Smooth muscle cell of the brain vasculature (primary cell): ENCODE results near the gene SLC9A1.
"Not testable (repeated sequence)": the region's sequence is repeated elsewhere in the genome, so short reads cannot be mapped to it uniquely, and the experiment has no call there.

Experiments
- DNase-seq: peaks from one replicate; pipeline ENCODE4 v3.0.0-alpha.2; 2012; ENCODE audit warnings: low read depth, low spot score

The SLC9A1 gene

DNA sequence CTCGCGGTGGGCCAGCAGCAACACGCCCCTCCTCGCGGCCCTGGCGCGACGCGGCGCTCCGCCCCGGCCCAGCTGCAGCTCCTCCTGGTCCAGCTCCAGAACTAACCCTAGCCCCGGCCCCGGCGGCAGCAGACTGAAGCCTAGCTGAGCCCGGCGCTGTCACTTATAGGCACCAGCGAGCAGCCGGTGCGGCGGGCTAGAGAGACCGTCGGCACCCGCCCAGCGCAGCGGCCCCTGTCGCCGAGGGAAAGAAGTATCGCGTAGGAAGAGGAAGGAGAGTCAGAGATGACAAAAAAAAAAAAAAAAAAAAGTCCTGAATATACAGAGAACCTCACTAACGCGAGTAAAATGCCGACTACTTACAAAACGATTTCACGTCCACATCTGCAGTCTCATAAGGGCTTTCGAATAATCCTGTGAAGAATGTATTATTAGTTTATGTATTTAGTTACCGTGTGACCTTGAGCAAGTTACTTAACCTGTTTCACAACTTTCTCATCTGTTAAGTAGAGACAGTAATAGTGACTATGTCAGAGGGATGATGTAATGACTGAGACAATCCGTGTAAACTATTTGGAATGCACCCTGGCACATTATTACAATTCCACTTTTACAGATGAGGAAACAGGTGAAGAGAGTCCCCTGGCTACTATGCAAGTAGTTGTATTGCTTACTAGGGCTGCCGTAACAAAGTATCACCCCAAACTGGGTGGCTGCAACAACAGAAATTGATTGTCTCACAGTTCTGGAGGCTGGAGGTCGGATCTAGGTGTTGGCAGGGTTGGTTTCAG lies at the start of gene SLC9A1:
Gene SLC9A1 (minus strand): TSS at position 135 of the 791 bp plus-strand sequence. CDS start 791 bp downstream, outside the sequence.
- DNase-seq = peak; percentile 78

DNA sequence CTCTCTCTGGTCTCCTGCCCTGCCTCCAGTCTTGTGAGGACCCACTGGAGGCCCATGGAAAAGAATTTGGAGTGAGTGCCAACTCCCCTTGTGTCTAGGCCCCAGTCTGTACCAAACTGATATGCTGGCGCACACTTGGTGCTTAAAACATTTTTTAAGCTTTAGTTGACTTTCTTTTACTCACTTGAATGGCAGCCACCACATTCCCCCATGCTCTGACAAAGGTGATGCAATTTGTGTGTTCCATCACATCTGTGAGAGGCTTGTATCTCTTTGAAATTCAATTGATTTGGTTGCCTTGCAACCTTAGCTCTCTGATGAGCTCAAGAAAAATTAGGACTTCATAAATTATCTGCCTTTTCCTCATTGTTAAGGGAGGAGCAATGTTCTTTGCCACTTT lies 49.0 kb upstream of the SLC9A1 start:
- DNase-seq = no peak

DNA sequence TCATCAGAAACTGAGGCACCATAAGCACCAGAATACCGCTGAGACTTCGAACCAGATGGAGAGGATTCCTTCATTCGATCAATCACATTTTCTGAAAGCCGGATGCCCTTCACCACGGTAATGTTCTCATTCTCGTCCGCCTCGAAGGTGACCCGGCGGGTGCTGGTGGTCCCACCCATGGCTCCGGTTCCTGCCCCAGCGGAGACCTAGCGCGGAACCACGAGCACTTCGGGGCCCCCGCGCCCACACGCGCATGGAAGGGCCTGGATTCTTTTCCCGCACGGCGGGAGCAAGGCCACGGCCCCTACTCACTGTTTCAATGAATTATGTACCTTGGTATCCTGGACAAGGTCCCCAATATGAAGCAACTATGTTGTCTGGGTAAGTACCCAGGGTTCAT lies 46.4 kb upstream of the SLC9A1 start:
- DNase-seq = no peak

DNA sequence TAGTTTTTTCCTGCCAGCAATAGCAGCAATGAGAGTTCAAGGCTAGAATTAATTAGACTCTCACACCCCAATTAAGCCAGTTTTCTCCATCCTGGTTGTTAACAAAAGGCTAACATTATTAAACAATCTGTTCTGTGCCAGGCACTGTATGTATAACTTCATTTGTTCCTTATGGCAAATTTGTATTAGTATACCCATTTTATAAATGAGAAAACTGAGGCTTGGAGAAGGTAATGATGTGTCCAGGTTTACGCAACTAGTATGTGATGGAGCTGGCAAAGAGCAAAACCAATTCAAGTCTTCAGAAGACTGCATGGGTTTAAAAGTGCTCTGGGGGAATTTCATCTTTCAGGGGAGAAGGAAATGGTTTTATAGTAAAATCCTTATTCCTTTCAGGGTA lies 38.3 kb upstream of the SLC9A1 start:
- DNase-seq = no peak

DNA sequence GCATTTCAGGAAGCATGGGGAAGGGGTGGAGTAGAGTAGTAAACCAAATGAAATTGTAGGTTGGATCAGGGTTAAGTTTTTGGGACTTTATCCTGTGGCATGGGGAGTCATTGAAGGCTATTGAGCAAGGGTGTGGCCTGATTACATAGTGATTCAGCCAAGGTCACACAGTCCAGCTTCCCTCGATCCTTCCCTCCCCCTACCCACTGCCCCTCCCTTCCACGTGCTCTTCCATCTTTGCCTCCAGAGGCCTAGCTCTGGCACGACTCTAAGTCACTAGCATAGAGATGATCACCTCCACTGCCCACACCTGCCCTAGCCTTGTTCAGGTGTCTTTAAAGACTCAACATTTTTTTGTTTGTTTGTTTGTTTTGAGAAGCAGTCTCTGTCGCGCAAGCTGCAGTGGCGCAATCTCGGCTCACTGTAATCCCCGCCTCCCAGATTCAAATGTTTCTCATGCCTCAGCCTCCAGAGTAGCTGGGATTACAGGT lies 37.2 kb upstream of the SLC9A1 start:
- no peak for DNase-seq

DNA sequence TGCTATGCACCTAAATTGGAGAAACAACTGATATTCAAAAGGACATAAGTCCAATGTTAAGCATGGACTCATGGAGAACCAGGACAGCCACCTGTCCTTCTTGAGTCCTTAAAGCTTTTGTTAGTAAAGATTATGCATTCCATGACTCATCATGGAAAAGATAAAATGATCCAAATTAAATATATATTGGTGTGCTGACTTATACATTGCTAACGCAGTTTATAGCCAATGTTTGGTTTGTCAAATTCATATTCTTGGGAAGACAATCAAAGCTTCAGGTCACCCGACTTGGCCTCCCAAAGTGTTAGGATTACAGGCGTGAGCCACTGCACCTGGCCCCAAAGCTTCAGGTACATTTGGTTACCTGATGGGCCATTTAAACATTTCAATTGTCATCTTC lies 29.7 kb upstream of the SLC9A1 start:
- not testable (repeated sequence) for DNase-seq

DNA sequence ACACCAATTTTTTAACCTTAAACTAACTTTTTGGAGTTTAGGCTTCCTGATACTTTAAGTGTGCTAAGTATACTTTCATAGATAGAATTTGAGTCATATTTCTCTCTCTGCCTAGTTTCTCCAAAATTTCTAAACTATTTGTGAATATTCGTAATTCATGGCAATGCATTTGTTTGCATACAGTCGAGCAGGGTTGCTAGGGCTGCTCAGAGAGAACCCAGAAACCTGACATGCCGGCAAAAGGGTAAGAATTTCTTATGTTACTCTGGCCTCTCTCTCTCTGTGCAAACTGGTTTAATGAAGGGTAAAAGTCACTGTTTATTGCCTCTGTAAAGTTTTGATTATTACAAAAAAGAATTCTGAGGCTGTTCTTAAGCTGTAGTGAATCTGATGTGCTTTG lies 25.1 kb upstream of the SLC9A1 start:
- no peak for DNase-seq

DNA sequence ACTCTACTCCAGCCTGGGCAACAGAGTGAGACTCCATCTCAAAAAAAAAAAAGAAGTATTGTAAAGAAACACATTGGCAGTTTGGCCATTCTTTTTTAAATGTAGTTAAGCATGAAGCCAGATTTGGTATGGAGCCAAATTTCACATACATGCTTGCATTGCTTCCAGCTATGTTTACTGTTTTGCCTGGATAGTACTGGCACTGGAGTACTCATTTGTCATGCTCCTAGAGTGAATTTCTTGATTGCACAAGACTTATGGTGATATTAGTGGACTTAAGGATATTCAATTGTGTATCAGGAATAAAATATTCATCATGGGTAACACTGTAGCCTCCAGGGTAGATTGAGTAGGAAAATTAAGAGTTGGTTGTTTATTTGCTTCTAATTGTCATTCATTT lies 24.5 kb upstream of the SLC9A1 start:
- no peak for DNase-seq

DNA sequence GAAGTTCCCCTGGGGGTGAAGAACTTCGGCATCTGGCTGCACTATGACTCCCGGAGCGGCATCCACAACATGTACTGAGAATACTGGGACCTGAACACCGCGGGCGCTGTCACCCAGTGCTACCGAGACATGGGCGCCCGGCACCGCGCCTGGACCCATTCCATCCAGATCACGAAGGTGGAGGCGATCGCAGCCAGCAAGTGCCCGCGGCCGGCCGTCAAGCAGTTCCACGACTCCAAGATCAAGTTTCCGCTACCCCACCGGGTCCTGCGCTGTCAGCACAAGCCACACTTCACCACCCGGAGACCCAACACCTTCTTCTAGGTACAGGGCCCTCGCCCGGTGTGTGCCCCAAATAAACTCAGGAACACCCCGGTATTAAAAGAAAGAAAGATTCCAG lies 22.0 kb upstream of the SLC9A1 start:
- no peak for DNase-seq

DNA sequence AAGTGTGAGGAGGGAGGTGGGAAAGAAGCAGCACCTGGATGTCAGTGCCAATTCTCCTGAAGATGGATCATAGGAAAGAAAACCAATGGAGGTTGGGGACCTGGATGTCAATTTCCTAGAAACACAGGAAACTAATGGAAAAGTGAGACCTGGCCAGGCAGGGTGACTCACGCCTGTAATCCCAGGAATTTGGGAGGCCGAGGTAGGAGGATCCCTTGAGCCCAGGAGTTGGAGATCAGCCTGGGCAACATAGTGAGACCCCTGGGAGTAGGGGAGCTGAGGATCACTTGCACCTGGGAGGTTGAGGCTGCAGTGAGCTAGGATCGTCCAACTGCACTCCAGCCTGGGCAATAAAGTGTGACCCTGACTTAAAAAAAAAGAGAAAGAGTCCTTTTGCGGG lies 21.4 kb upstream of the SLC9A1 start:
- DNase-seq = no peak

DNA sequence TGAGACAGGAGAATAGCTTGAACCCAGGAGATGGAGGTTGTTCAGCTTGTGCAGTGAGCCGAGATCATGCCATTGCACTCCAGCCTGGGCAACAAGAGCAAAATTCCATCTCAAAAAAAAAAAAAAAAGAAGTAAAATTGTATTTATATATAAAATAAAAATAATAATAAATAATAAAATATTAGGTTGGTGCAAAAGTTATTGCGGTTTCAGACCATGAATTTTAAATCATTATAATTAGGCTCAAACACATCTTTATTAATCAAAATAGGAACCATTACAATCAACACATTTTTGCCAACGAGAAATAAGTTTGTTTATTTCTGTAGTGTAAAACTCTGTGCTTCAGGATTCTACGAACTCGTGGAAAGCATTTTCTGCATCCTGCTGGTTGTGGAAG lies 18.1 kb upstream of the SLC9A1 start:
- DNase-seq = not testable (repeated sequence)

DNA sequence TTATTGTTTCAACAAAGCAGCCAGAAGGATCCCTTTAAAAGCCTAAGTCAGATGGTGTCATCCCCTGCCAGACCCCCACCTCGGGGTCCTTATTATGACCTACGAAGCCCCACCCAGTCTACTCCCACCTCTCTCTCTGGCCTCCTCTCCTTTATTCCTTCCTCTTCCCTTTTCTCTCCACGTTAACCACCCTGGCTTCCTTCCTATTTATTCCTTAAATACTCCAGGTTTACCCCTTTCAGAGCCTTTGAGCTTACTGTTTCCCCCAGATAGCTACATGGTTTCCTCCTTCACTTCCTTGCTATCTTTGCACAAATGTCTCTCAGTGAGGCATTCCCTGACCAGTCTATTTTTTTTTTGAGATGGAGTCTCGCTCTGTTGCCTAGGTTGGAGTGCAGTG lies 12.0 kb upstream of the SLC9A1 start:
- no peak for DNase-seq

DNA sequence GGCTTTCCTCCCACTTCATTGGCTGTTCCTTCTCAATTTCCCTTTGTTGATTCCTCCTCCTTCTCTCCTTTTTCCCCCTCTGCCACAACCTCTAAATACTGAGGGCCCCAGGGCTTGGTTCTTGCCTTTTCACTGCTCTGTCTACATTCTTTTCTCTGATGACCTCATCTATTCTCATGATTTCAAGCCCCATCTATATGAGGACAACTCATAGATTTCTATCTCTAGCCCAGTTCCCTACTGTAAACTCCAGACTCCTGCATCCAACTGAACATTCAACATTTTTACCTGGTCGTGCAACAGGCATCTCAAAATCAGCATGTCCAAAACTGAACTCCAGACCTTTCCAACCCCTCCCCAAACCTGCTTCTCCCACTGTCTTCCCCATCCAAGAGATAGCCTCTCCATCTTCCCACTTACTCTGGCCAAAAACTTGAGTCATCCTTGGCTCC lies 11.5 kb upstream of the SLC9A1 start:
- no peak for DNase-seq

DNA sequence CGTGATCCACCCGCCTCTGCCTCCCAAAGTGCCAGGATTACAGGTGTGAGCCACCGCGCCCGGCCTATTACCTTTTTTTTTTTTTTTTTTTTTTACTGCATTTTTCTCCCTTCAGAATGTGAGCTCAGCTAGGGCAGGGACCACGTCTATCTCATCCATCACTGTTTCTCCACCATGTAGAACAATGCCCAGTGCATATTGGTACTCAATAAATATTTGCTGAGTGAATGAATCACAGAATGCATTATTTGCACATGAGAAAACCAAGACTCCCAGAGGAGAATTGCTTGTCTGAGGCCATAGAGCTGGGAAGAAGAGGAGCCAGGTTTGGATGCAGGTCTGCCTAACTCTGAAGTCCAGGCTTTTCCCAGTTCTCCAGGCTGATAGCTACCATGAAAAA lies 8.2 kb upstream of the SLC9A1 start:
- DNase-seq = no peak

DNA sequence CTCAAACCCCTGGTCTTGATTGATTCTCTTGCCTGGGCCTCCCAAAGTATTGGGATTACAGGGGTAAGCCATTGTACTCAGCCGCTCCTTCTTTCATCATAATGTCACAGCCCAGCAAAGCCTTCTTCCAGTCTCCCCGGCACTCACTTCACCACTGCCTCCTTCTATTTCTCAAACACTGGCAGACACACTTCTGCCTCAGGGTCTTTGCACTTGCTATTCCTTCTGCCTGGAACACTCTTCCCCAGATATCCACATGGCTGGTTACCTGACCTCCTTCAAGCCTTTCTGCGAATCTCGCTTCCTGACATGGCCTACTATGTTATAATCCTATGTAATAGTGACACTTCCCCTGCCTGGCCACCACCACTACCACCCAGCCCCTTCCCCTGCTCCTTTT lies 7.2 kb upstream of the SLC9A1 start:
- no peak for DNase-seq

DNA sequence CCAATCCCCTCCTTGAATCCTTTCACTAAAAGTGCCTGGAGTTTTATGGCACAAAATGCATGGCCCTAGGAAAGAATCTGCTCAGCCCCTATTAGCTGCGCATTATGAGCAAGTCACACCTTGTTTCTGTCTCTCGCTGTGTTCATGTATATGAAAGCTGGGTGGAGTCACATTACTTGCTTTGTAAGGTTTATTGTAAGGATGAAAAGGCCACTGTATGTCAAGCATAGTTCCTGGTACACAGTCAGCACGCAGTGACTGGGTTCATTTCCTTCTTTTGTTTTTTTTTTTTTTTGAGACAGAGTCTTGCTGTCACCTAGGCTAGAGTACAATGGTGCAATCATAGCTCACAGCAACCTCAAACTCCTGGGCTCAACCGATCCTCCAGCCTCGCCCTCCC lies 6.7 kb upstream of the SLC9A1 start:
- no peak for DNase-seq

DNA sequence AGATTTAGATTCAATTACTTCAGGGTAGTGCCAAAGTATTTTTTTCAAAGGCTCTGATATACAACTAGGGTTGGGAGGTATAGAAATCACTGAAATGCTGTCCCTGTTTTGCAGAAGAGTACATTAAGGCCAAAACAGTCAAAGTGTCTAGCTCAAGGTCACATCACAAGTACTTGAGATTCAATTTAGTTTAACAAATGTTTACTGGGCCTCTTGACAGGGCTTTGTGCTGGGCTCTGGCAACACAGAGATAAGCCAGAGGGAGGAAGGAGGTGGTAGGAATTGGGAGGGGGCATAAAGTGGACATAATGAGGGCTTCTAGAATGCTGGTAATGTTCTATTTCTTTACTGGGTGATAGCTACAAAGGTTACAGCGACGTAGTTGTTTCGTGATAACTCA lies 2.3 kb upstream of the SLC9A1 start:
- DNase-seq = no peak

DNA sequence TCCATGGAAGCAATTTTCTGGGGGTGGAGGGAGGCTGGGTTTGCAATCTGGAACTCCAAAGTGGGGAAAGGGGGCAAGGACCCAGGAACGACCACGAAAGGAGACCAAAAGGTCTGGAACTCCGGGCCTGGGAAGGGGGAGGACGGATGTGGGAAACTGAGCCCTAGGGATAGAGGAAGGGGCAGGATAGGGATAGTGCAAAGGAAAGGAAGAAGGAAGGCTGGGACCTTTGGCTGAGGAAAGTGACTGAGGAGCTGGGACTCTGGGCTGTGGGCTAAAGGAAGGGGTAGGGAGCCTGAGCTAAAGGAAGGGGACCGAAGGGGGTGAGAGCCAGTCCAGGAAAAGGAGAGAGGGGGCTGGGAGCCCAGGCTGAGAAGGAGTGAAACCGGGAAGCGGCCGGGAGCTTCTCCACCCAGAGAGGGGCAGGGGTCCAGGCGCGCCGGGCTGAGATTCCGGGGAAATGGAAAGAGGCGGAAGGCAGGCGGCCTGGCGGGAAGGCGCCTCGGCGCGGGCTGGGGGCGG lies 395 bp downstream of the SLC9A1 start:
- DNase-seq = no peak

DNA sequence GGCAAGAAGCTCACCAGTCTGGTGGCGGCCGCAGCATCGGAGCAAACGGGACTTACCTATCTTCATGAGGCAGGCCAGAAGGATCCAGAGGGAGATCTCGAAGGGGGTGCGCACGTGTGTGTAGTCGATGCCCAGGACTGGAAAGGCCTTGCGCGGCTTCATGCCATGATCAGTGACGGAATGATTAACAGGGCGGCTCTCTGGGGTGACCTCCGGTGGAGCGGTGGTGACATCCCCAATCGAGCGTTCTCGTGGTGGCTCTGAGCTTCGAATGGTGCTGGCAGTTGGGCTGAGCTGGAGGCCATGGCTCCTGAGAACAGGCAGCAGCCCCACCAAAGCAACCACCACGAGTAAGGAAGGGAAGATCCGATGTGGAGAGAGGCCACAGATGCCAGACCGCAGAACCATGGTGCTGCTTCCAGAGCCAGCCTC lies 982 bp downstream of the SLC9A1 start:
- no peak for DNase-seq

DNA sequence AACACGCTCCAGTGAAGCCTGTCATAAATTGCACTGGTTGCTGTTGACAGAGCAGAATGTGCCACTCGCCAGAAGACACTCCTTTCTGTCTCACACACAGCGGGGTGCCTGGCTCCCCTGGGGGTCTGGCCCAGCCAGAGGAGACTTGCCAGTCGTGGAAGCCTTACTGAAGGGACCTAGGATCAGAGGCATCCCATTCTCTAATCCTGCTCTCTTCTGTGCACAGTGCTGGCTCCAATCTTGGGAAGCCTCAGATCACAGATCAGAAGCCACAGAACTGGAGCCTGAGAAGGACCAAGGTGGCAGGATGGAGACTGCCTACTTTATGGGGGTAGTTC lies 1.4 kb downstream of the SLC9A1 start:
- DNase-seq = no peak

DNA sequence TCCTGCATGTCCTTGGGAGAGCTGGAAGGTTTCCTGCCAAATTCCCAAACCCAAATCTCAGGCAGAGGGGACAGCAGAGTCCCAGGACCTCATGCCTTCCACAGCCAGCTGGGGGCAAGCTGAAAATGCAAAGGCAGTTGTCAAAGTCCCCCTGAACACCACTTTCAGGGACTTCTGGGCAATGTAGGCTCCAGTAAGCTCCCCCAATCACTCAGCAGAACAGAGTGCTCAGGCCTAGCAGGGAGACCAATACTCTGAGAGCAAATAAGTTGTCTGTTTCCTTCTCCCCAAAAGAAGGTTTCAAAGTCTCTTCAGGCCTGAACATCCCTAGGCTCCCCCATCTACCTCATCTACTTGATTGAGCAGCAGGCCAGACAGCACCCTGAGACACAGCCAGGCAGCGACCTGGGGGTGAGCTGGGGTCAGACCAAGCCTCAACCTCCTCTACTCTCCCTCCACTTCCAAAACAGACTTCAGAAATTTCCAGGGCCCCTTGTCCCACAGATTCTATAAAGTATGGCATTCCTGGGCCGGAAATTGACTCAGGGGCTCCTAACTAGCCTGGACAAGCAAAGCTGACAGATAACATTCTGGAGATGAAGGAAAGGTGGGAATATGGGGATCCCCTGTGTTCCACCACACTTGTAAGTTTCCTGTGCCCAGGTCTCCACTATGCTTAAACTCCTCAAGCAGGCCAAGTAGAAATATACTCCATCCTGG lies 1.9 kb downstream of the SLC9A1 start:
- no peak for DNase-seq

DNA sequence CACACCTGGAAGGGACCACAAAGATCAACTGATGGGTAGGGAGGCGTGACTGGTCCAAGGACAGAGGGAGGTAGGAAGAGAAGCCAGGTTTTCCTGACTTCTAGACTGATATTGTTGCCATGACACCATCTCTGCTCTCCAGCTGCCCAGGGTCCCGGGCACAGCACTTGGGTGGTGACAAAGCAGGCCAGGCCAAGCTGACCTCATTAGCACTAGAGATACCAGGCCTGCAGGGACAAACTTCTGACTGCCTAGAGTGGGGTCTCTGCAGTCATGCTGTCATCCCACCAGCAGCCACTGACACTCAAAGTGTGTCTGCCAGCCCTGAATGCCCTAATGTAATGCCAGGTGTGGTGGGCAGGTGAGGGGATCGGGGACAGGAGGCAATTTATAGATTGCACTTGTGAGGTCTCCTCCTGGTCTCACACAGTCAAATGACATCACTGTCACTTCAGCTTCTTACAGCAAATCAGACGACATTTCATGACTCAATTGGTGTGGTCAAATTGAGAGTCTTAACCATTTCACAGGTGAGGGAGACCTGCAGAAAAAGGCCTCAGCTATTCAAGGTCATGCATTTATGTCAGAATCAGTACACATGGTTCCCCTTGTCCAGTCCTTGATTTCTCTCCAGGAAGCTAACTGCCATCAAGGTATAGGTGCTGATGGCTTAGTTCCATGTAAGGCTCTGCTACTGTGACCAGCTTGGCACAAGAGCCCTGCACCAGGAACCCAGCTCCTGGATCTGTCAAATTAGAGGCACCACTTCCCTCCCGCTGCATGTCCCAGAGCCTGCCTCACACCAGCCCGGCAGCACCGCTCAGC lies 2.7 kb downstream of the SLC9A1 start:
- DNase-seq = no peak
